Prostate gland (tissue), 2 donors: Measurements from ENCODE around the gene TNFRSF4. TPM values are rescaled to one million over a fixed set of nuclear protein-coding genes. Genes with fewer than 3 reads are reported as not detected.

ENCODE experiments used
- DNase-seq: peaks from one replicate; pipeline ENCODE4 v3.0.0-alpha.2; 2019; ENCODE audit warnings: low spot score
- H3K27ac ChIP-seq, 2 donors: fragments of 200-600 bp; sonication (generic); 2 replicates each; pipeline ENCODE4 v1.5.1; 2017 to 2019
- H3K27me3 ChIP-seq: fragments of 200-600 bp; sonication (generic); replicated peaks from 2 replicates; pipeline ENCODE4 v1.5.1; 2019; ENCODE audit not compliant: insufficient read depth
- H3K36me3 ChIP-seq, 2 donors: fragments of 200-600 bp; sonication (generic); 1 replicate in 1 of 2; 2 replicates in 1 of 2; pipeline versions ENCODE4 v1.5.1 to v1.8.1; 2017 to 2019
- H3K4me1 ChIP-seq: fragments of 200-600 bp; sonication (generic); replicated peaks from 2 replicates; pipeline ENCODE4 v1.5.1; 2019
- H3K4me3 ChIP-seq, 2 donors: fragments of 200-600 bp; sonication (generic); 2 replicates each; pipeline ENCODE4 v1.5.1; 2017 to 2019
- H3K9me3 ChIP-seq: fragments of 200-600 bp; sonication (generic); 2 replicates; pipeline ENCODE4 v1.5.1; 2017
- POLR2A ChIP-seq: fragments of 450-650 bp; IDR thresholded peaks from one replicate; pipeline ENCODE4 v1.6.1; 2016; ENCODE audit warnings: antibody characterized with exemption, mild to moderate bottlenecking
- POLR2AphosphoS5 ChIP-seq: sonication (generic); formaldehyde crosslinking; IDR thresholded peaks from one replicate; pipeline ENCODE4 v1.6.1; 2017; ENCODE audit warnings: antibody characterized with exemption
- WGBS: methylation state at CpG from one replicate; pipeline ENCODE4 v1.1.5; 2018; 5-methylcytosine and 5-hydroxymethylcytosine counted together
- intact Hi-C: fragments of 100-400 bp; cut with DNase I; formaldehyde crosslinking; loops from one replicate; pipeline ENCODE4 v1.14.2; 2022
- total RNA-seq, 2 donors: library from RNA; depleted of rRNA; stranded (reverse); fragments of >200 nt; gene quantifications; one replicate each; pipeline ENCODE4 v1.1.0, GENCODE V29; 2016
- TF ChIP-seq, protein P1 (sequence below), 4 experiments: fragments of 200-600 bp in 2 of 4; fragments of 450-650 bp in 2 of 4; sonication (generic) in 2 of 4; IDR thresholded peaks; 1 replicate in 3 of 4; 2 replicates in 1 of 4; pipeline ENCODE4 v1.5.1; 2016 to 2019; ENCODE audit warnings: antibody characterized with exemption in 4 of 4, mild to moderate bottlenecking in 2 of 4, moderate library complexity in 2 of 4

The TNFRSF4 gene
- total RNA-seq, 2 donors from 2014 or later, result 0.50 to 3.0 TPM

DNA sequence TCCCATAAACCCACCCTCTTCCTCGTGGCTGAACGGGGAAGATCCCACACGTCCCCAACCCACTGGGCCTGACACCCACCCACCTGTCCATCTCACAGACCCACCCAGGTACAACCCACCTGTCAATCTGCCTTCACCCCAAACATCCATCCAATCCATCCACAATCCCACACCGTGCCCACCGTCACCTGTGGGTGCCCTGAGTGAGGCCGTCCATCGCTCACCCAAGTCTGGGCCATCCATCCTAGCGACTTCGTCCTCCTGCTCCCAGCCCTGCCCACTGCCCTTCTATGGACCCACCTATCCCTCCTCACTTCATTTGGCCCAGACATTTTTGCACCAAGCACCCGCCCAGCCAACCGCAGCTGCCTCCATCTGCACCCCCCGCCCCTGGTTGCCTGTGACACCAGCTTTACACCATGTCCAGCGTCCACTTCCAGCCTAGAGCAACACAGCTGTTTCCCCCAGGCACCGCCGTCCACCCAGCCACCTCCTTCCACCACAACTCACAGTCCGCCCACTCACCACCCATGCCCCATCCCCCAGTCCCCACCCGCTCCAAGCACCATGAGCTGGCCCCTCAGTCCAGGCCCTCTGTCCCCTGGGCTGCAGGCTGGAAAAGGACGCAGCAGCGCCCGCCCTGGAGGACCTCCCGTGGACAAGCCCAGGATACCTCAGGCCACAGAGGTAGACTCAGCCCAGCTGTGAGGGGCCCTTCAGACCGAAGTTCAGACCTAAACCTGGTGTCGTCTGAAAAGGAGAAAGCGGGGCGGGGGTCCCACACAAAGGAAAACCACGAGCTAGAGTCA lies 32.6 kb downstream of the TNFRSF4 start:
- no peaks in the 10 kb centered on the region for H3K36me3 ChIP-seq
- 91% methylated on average over 26 of the region's 26 CpGs for WGBS
- no peak overlapping the region for H3K4me3 ChIP-seq
- H3K4me1 ChIP-seq, result no peaks in the 10 kb centered on the region
- TF ChIP-seq POLR2A, result no peak
- TF ChIP-seq, protein P1, sequence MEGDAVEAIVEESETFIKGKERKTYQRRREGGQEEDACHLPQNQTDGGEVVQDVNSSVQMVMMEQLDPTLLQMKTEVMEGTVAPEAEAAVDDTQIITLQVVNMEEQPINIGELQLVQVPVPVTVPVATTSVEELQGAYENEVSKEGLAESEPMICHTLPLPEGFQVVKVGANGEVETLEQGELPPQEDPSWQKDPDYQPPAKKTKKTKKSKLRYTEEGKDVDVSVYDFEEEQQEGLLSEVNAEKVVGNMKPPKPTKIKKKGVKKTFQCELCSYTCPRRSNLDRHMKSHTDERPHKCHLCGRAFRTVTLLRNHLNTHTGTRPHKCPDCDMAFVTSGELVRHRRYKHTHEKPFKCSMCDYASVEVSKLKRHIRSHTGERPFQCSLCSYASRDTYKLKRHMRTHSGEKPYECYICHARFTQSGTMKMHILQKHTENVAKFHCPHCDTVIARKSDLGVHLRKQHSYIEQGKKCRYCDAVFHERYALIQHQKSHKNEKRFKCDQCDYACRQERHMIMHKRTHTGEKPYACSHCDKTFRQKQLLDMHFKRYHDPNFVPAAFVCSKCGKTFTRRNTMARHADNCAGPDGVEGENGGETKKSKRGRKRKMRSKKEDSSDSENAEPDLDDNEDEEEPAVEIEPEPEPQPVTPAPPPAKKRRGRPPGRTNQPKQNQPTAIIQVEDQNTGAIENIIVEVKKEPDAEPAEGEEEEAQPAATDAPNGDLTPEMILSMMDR (IDR thresholded peaks at IDR 0.05), result no peak
- TF ChIP-seq POLR2AphosphoS5, result no peak
- intact Hi-C loops, result no loop called here
- no peaks in the 10 kb centered on the region for H3K27me3 ChIP-seq
- DNase-seq, result no peak
- H3K27ac ChIP-seq, result no peak overlapping the region
- H3K9me3 ChIP-seq, result no peaks in the 10 kb centered on the region

DNA sequence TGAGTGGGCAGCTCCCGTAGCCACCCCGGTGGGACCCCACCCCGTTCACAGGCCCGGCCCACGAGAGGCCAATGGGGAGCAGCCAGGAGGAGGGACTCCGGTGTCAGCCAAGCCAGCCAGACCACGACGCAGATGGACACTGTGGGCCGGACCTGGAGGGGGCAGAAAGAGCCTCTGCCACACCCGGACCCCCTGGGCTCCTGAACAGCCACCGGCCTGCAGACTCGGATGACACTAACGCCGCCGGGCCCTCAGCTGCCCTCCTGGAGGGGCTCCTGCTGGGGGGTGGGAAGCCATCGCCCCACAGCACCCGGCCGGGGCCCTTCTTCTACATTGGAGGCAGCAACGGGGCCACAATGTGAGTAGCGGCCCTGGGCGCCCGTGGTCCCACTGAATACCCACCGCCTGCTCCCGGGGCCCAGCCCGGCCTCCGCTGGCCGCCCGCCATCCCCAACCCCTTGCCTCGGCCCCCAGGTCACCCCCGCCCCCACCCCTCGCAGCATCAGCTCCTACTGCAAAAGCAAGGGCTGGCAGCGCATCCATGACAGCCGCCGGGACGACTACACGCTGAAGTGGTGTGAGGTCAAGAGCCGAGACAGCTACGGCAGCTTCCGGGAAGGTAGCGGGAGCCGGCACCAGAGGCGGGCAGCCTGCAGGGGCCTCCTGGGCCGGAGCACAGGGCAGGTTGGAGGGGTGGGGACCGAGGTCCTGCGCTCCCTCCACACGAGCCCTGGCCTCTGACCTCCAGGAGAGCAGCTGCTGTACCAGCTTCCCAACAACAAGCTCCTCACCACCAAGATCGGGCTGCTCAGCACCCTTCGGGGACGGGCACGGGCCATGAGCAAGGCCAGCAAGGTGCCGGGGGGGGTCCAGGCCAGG lies 33.7 kb downstream of the TNFRSF4 start:
- no peak for DNase-seq
- H3K4me1 ChIP-seq, result no peaks in the 10 kb centered on the region
- H3K27me3 ChIP-seq, result no peaks in the 10 kb centered on the region
- H3K36me3 ChIP-seq, result no peaks in the 10 kb centered on the region
- intact Hi-C loops, result no loop called here
- TF ChIP-seq, protein P1 (IDR thresholded peaks at IDR 0.05), result no peak
- no peak for TF ChIP-seq POLR2A
- no peak for TF ChIP-seq POLR2AphosphoS5
- no peak overlapping the region for H3K27ac ChIP-seq
- H3K9me3 ChIP-seq, result no peaks in the 10 kb centered on the region
- H3K4me3 ChIP-seq, result no peak overlapping the region
- WGBS, result 79% methylated on average over 46 of the region's 51 CpGs

DNA sequence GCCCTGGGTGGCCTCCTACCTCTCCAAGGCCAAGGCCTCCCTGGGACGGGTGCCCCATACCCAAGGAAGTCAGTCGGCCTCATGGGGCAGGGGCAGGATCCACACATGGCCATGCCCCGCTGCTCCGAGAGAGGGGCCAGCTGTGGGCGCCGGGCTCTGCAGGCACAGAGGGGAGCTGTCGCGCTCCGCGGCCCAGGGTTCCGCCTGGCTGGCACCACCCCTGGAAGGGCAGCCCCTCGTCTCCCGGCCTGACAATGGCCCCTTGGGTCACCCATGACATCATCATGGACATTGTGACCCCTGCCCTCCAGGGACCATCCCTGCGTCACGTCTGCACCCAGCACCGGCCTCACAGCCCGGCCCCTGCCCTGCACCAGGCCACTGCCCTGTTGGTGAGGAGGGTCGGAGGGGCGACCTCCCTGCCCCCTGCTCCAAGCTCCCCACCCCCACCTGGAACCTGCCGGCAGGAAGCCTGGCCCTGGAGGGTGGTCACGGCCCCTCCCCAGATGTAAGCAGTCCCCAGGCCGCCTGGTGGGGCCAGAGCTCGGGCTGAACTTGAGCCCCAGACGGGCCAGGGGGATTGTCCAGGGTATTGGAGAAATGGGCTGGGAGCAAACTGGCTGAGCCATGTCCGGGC lies 34.5 kb downstream of the TNFRSF4 start:
- no peak for DNase-seq
- H3K36me3 ChIP-seq, result no peaks in the 10 kb centered on the region
- no peaks in the 10 kb centered on the region for H3K4me1 ChIP-seq
- H3K27me3 ChIP-seq, result no peaks in the 10 kb centered on the region
- TF ChIP-seq POLR2A (no peak), POLR2AphosphoS5 (no peak)
- TF ChIP-seq, protein P1 (IDR thresholded peaks at IDR 0.05), result no peak
- H3K9me3 ChIP-seq, result no peaks in the 10 kb centered on the region
- 90% methylated on average over 23 of the region's 25 CpGs for WGBS
- intact Hi-C loops, result no loop called here
- H3K27ac ChIP-seq, result no peak overlapping the region
- H3K4me3 ChIP-seq, result no peak overlapping the region

DNA sequence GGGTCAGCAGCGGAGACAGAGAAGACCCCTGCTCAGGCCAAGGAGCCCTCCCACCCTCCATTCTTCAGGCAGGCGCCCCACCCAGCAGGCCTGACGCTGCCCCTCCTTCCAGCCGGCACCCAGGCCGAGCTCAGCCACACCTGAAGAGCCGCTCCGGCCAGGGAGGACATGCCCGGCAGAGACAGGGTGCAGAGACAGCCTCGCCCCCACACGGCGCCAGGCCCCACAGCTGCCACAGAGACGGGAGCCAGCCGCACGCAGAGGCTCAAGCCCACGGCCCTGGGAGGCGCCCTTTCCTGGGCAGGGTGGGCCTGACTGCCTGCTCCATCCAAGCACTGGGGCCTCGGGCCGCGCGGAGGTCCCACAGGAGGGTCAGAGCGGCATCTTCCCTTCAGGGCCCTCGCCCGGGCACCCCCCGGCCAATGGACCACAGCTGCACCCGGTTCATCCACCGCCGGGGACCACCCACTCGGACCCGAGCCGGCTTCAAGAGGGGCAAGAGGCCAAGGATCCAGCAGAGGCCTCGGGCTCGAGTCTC lies 35.1 kb downstream of the TNFRSF4 start:
- no peaks in the 10 kb centered on the region for H3K4me1 ChIP-seq
- 93% methylated on average over 21 of the region's 32 CpGs for WGBS
- no peaks in the 10 kb centered on the region for H3K9me3 ChIP-seq
- TF ChIP-seq, protein P1 (IDR thresholded peaks at IDR 0.05), result no peak
- TF ChIP-seq POLR2A, result no peak
- no peak for TF ChIP-seq POLR2AphosphoS5
- intact Hi-C loops, result no loop called here
- H3K36me3 ChIP-seq, result no peaks in the 10 kb centered on the region
- H3K27me3 ChIP-seq, result no peaks in the 10 kb centered on the region
- no peak overlapping the region for H3K4me3 ChIP-seq
- DNase-seq, result no peak
- no peak overlapping the region for H3K27ac ChIP-seq
